MCF 10A (cell line): Measurements from ENCODE around the gene AKAP8. TPM values are rescaled to one million over a fixed set of nuclear protein-coding genes. Genes with fewer than 3 reads are reported as not detected.

Source experiments
- BruUV-seq: library from RNA; stranded (reverse); fragments of 400-500 nt; replicated peaks from 2 replicates; lab custom pipeline; 2021; lab: Mats Ljungman, UMichigan
- CTCF ChIA-PET: fragments of 300-600 bp; sonication (Branson Sonifier 250); formaldehyde crosslinking; extraction: SDS; loops from one replicate; lab custom pipeline; 2021; ENCODE audit warnings: antibody characterized with exemption, inconsistent platforms; lab: Yijun Ruan, JAX
- POLR2A ChIA-PET: fragments of 300-600, 350-650 bp; sonication (Branson Sonifier 250); formaldehyde crosslinking; extraction: SDS; loops from one replicate; lab custom pipeline; 2020; ENCODE audit warnings: antibody characterized with exemption, inconsistent platforms; lab: Yijun Ruan, JAX
- DNase-seq: peaks from one replicate; pipeline ENCODE4 v3.0.0-alpha.2; 2018; ENCODE audit not compliant: unreplicated experiment
- H3K27ac Mint-ChIP-seq: one replicate; pipeline ENCODE4 v1.8.0; 2022; ENCODE audit warnings: mild to moderate bottlenecking, low read depth, mixed read lengths; ENCODE audit not compliant: unreplicated experiment
- H3K27me3 Mint-ChIP-seq: one replicate; pipeline ENCODE4 v1.8.0; 2022; ENCODE audit warnings: mixed read lengths; ENCODE audit not compliant: insufficient read depth, unreplicated experiment
- H3K36me3 Mint-ChIP-seq: one replicate; pipeline ENCODE4 v1.8.0; 2022; ENCODE audit warnings: mild to moderate bottlenecking, moderate library complexity, mixed read lengths; ENCODE audit not compliant: insufficient read depth, unreplicated experiment
- H3K4me1 Mint-ChIP-seq: one replicate; pipeline ENCODE4 v1.8.0; 2022; ENCODE audit warnings: mixed read lengths; ENCODE audit not compliant: insufficient read depth, unreplicated experiment
- H3K4me3 Mint-ChIP-seq: one replicate; pipeline ENCODE4 v1.8.0; 2022; ENCODE audit warnings: mild to moderate bottlenecking, moderate library complexity, mixed read lengths; ENCODE audit not compliant: unreplicated experiment
- H3K9me3 Mint-ChIP-seq: one replicate; pipeline ENCODE4 v1.8.0; 2022; ENCODE audit warnings: mixed read lengths; ENCODE audit not compliant: unreplicated experiment
- intact Hi-C: fragments of 100-400 bp; cut with micrococcal nuclease; formaldehyde crosslinking; loops from 2 replicates; pipeline ENCODE4 v1.14.1; 2022
- total RNA-seq: library from RNA; stranded (reverse); gene quantifications from 2 replicates; pipeline ENCODE4 v1.2.3, GENCODE V29; 2022
- TF ChIP-seq, protein P1 (sequence below): fragments of 200-600 bp; IDR thresholded peaks from one replicate; pipeline ENCODE4 v1.8.0; 2022; ENCODE audit warnings: antibody characterized with exemption, mild to moderate bottlenecking; ENCODE audit not compliant: unreplicated experiment

Gene AKAP8
- total RNA-seq, 1 experiment from 2014 or later: 37.8 TPM

DNA sequence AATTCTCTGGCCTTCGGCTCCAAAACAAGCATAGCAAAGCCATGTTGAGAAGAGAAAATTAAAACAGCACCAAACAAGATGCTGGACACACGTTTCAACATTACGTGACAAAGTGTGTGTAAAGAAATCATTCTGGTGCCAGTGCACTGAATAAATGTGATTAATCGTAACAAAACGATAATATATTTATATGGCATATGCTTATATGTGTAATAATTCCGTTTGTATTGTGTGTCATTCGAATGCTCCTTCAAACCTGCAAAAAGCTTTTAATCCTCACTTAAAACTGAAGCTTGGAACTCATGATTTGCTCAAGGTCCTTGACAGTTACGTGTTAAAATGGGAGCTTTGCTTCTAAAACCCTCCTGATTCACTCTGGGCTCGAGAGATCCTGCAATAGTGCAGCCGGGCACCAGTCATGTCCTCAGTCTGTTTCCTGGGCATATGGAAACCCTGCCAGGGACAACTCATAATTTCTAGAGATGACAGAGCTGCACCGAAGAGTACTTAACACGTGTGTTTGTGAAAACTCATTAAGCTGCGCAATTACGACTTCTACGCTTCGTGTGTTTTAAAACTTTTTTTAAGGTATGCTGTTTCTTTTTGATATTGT, 39.9 kb upstream of the AKAP8 start:
- H3K4me1 Mint-ChIP-seq: peaks cover 19% of the 10 kb centered on the region
- H3K27ac Mint-ChIP-seq: peak overlapping the region; percentile 97
- POLR2A ChIA-PET: interaction anchor here (0.5 to 6.2 kb wide), 26 partner anchors 8 to 644 kb away, joined by 3 to 108 read pairs (median 4); partner anchors contain the start of gene AKAP8
- intact Hi-C loops: loop anchor here (1.0 to 5.0 kb wide), 3 partner anchors 41 to 242 kb away; partner anchors contain the start of gene AKAP8
- H3K4me3 Mint-ChIP-seq: peak overlapping the region; percentile 95
- TF ChIP-seq, protein P1, sequence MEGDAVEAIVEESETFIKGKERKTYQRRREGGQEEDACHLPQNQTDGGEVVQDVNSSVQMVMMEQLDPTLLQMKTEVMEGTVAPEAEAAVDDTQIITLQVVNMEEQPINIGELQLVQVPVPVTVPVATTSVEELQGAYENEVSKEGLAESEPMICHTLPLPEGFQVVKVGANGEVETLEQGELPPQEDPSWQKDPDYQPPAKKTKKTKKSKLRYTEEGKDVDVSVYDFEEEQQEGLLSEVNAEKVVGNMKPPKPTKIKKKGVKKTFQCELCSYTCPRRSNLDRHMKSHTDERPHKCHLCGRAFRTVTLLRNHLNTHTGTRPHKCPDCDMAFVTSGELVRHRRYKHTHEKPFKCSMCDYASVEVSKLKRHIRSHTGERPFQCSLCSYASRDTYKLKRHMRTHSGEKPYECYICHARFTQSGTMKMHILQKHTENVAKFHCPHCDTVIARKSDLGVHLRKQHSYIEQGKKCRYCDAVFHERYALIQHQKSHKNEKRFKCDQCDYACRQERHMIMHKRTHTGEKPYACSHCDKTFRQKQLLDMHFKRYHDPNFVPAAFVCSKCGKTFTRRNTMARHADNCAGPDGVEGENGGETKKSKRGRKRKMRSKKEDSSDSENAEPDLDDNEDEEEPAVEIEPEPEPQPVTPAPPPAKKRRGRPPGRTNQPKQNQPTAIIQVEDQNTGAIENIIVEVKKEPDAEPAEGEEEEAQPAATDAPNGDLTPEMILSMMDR: no peak
- no peaks in the 10 kb centered on the region for H3K9me3 Mint-ChIP-seq
- BruUV-seq: no TSS peak
- no peaks in the 10 kb centered on the region for H3K27me3 Mint-ChIP-seq
- DNase-seq: no peak
- peaks cover 59% of the 10 kb centered on the region for H3K36me3 Mint-ChIP-seq
- CTCF ChIA-PET: interaction anchor here (0.6 to 3.5 kb wide), 17 partner anchors 10 to 646 kb away, joined by 3 to 30 read pairs (median 4); no protein-coding TSS in a partner anchor

DNA sequence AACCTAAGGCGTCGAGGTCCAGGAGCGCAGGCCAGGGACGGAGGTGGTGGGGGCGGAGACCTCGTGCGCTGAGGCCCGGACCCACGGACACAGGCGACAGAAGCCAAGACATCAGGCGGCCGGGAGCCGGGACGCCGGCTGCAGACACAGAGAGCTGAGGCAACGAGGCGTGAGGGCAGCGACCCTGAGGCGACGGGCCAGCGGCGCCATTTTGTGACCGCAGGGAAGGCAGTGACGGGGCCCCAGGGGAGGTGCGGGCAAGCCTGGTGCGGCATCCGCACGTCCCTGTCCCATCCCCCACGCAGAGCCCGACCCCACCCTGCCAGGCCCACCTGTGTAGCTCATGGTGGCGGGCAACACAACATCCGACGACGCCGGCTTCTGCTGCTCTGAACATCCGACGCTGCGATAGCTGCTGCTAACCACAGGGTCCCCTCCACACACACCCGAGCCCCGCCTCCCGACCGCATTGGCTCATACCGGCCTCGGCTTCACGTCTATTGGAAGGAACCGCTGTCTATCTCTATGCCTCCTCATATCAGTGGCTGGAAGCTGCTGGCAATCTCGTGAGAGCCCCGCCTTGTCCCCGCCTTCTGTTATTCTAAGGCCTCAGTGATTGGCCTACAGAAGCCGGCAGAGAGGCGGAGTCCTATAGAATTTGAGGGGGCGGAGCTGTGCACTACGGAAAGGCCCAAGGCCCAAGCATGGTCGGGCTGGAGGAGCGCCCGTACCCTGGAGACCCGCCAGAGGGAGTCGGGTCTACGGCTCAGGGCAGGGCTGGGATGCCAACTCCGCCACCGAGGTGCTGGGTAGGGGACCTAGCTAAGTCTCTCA, 39.2 kb upstream of the AKAP8 start, which contains the start of gene AKAP8L:
TSS of gene AKAP8L (minus strand) at position 410 of the 834 bp plus-strand sequence. CDS start at position 345, 65 bp downstream.
- H3K36me3 Mint-ChIP-seq: peaks cover 62% of the 10 kb centered on the region
- no peaks in the 10 kb centered on the region for H3K27me3 Mint-ChIP-seq
- TF ChIP-seq, protein P1: peak; percentile 43
- peak; percentile 100 for DNase-seq
- H3K4me1 Mint-ChIP-seq: peaks cover 19% of the 10 kb centered on the region
- ChIA-PET POLR2A (interaction anchor here (0.6 to 6.2 kb wide), 25 partner anchors 9 to 326 kb away, joined by 3 to 108 read pairs (median 4); partner anchors contain the start of gene AKAP8), CTCF (interaction anchor here (0.6 to 3.5 kb wide), 17 partner anchors 10 to 647 kb away, joined by 3 to 30 read pairs (median 4); no protein-coding TSS in a partner anchor)
- intact Hi-C loops: loop anchor here (1.0 to 5.0 kb wide), 3 partner anchors 40 to 241 kb away; partner anchors contain the start of gene AKAP8
- peak within 1 kb of the TSS; percentile 95 for H3K4me3 Mint-ChIP-seq
- BruUV-seq: no TSS peak
- H3K27ac Mint-ChIP-seq: peak within 1 kb of the TSS; percentile 97
- no peaks in the 10 kb centered on the region for H3K9me3 Mint-ChIP-seq

DNA sequence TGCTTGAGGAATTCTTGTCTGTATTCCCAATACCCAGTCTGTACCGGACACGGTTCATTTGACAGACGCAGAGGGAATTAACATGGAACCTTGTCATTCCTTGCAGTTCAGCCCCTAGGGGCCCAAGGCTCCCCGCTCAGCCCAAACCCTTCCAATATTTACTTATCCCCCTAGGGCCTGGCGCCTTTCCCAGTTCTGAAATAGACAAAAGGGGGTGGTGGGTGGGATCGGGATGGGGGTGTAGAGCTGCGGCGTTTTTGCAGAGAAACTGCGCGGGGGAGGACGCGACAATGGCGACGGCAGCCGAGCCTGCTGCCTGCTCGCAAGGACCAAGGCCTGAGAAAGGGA, 38.6 kb upstream of the AKAP8 start:
- DNase-seq: peak; percentile 43
- ChIA-PET POLR2A (interaction anchor here (0.6 to 6.2 kb wide), 12 partner anchors 9 to 218 kb away, joined by 3 to 108 read pairs (median 6); partner anchors contain the start of gene AKAP8), CTCF (interaction anchor here (1.0 to 3.5 kb wide), 9 partner anchors 11 to 242 kb away, joined by 3 to 30 read pairs (median 5); no protein-coding TSS in a partner anchor)
- peak overlapping the region; percentile 97 for H3K27ac Mint-ChIP-seq
- no peaks in the 10 kb centered on the region for H3K27me3 Mint-ChIP-seq
- peaks cover 19% of the 10 kb centered on the region for H3K4me1 Mint-ChIP-seq
- intact Hi-C loops: loop anchor here (2.0 to 5.0 kb wide), 2 partner anchors 39 to 241 kb away; partner anchors contain the start of gene AKAP8
- H3K4me3 Mint-ChIP-seq: peak overlapping the region; percentile 95
- TF ChIP-seq, protein P1: no peak
- no peaks in the 10 kb centered on the region for H3K9me3 Mint-ChIP-seq
- peaks cover 60% of the 10 kb centered on the region for H3K36me3 Mint-ChIP-seq
- TSS peak; percentile 30 for BruUV-seq
